Thyroid gland (tissue), 4 donors: ENCODE measurements around the gene PRICKLE4.

ENCODE experiments used
- POLR2A ChIP-seq, 2 donors: fragments of 450-650 bp; IDR thresholded peaks; one replicate each; pipeline ENCODE4 v1.6.1; 2017; ENCODE audit warnings: antibody characterized with exemption in 2 of 2, mild to moderate bottlenecking in 2 of 2, moderate library complexity in 1 of 2
- TF ChIP-seq, protein P1 (sequence below), 6 experiments: fragments of 200-600 bp in 3 of 6; fragments of 450-650 bp in 3 of 6; sonication (generic) in 3 of 6; IDR thresholded peaks; one replicate each; pipeline ENCODE4 v1.5.1; 2016 to 2019; ENCODE audit warnings: antibody characterized with exemption in 6 of 6, mild to moderate bottlenecking in 2 of 6, inconsistent platforms in 1 of 6, moderate library complexity in 1 of 6

DNA sequence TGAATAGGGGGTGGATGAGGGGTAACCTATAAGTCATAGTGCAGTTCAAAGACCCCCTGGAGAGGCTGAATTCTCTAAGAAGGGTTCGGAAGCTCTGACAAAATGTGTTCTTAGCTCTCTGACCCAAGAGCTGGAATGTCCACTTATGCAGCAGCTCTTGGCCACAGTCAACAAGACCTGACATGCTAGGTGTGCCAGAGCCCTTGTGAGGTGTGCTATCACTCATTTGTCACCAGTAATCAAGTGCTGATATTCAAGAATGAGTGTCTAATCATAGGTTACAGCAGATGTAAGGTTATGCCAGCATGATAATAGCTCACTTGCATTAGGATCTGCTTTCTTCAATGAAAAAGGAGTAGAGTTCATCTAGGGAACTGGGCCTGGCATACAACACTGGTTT, 35.0 kb downstream of the PRICKLE4 start:
- TF ChIP-seq, protein P1, sequence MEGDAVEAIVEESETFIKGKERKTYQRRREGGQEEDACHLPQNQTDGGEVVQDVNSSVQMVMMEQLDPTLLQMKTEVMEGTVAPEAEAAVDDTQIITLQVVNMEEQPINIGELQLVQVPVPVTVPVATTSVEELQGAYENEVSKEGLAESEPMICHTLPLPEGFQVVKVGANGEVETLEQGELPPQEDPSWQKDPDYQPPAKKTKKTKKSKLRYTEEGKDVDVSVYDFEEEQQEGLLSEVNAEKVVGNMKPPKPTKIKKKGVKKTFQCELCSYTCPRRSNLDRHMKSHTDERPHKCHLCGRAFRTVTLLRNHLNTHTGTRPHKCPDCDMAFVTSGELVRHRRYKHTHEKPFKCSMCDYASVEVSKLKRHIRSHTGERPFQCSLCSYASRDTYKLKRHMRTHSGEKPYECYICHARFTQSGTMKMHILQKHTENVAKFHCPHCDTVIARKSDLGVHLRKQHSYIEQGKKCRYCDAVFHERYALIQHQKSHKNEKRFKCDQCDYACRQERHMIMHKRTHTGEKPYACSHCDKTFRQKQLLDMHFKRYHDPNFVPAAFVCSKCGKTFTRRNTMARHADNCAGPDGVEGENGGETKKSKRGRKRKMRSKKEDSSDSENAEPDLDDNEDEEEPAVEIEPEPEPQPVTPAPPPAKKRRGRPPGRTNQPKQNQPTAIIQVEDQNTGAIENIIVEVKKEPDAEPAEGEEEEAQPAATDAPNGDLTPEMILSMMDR (IDR thresholded peaks at IDR 0.05) = no peak
- no peak for TF ChIP-seq POLR2A (IDR thresholded peaks at IDR 0.05)
